ENCODE measurements around the gene DGLUCY.
A peak's percentile ranks its signal among the peaks of the same experiment; 100 is the strongest.

Gene DGLUCY

DNA sequence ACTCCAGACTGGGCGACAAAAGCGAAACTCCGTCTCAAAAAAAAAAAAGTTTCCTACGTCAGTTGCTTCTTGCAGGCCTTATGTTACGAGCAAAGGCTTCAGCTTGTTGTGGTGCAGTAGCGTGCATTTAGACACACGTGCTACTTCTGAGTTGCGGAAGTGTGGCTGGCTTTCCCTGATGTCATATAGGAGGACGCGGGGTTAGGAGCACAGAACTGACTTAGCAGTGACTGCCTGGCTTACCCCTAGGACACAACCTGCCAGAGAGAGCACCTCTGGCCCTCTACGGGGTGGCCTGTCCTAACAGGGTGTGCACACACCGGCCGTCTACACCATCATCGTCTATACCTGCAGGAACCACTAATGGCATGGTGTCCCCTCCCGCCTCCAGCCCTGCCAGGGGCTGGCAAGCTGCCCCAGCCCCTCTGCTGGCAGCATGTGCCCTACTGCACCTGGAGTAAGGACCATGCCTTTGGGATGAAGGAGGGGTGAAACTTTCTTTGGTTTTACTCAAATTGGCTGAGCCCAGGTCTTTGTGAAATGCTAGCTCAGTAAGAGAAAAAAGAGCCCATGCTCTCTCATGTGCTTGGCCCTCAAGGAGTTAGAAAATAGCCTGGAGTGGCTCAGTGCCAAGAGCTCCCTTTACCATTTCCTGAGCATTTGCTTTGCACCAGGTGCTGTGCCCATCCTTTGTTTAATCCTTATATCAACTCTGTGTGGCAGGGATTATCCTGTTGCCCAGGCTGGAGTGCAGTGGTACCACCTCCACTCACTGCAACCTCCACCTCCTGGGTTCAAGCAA, 132.4 kb downstream of the DGLUCY start:
- TF ChIP-seq CTCF (IDR thresholded peaks at IDR 0.05; ENCODE audit: low read depth, low read length, missing control alignments) = no peak
- no peak overlapping the region for H3K4me3 ChIP-seq (ENCODE audit: low read depth, low read length)
- no peak for DNase-seq (ENCODE audit: low read depth)

DNA sequence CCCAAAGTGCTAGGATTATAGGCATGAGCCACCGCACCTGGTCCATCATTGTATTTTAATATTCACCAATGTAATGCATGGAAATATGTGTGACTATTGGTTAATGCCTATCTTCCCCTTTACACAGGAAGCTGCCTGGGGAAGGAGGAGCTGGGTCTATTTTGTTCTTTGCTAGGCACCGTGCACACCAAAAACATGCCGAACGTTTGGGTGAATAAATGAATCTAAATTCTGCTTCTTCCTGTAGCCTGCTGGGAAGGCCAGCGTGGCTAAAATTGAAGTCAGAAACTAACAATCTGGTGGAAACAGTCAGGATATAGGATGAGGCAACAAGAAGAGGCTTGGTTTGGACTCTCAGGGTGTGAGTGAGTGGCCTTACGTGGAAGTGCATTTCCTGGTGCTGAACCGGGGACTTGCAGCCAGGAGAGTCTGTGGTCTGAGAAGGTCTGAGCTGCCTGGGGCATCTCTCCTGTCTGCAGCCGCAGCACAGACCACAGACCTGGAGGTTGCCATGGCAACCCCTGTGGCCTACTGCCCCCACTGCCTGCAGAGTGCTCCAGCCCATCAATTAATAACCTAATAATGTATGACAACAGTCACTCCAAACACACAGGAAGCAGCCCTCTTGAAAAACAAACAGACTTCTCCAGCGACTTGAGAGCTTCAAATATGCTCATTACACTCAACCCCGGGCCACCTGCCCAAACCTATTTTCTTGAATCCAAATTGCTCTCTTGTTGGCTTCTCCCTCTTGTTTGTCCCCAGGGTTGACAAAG, 136.2 kb downstream of the DGLUCY start:
- TF ChIP-seq CTCF (IDR thresholded peaks at IDR 0.05; ENCODE audit: low read depth, low read length, missing control alignments) = peak; percentile 14
- H3K4me3 ChIP-seq (ENCODE audit: low read depth, low read length) = no peak overlapping the region
- DNase-seq (ENCODE audit: low read depth) = peak; percentile 77

DNA sequence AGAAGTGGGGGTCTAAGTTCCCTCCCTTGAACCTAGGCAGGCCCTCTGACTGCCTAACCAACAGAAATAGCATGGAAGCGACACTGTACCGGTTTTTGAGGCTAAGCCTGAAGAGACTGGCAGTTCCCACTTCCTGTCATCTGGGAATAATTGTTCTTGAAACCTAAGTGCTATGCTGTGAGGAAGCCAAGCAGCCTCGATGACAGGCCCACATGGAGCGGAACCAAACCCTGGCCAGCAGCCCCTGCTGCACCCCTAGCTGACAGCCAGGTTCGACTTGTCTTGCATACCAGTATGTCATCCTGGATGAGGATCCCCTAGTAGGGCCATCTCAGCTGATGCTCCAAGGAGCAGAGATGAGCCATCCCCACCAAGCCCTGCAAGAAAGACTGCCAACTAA, 137.0 kb downstream of the DGLUCY start:
- no peak for DNase-seq (ENCODE audit: low read depth)
- TF ChIP-seq CTCF (IDR thresholded peaks at IDR 0.05; ENCODE audit: low read depth, low read length, missing control alignments) = no peak
- H3K4me3 ChIP-seq (ENCODE audit: low read depth, low read length) = no peak overlapping the region

GRCh38 chr14:91252871-91253794, 139.3 kb downstream of the DGLUCY start:
- H3K4me3 ChIP-seq (ENCODE audit: low read depth, low read length) = peak overlapping the region; percentile 51
- peak; percentile 20 for TF ChIP-seq CTCF (IDR thresholded peaks at IDR 0.05; ENCODE audit: low read depth, low read length, missing control alignments)
- no peak for DNase-seq (ENCODE audit: low read depth)

DNA sequence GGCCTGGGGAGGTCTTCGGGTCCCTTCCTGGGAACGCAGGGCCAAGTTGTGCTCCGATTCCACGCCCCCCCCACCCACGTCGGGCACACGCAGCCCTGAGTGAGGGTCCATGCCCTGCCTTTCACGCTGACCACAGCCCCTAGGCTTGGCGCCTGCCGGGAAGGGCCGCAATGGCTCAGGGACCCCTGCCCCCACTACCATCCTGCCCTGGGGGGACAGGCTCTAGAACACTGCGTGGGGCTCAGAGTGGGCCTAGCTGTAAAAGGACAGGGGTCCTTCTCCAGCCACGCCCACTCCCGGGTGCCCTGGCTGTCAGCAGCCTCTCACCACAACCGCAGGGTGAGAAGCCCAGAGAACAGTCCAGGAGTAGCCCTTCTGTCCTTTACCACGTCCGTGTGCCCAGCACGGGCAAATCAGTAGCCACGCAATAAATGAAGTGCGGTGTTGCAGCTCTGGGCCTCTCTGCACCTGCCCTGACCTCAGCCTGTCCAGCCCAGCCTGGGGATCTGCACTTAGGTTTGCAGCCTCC, 140.0 kb downstream of the DGLUCY start:
- no peak for DNase-seq (ENCODE audit: low read depth)
- peak overlapping the region; percentile 51 for H3K4me3 ChIP-seq (ENCODE audit: low read depth, low read length)
- no peak for TF ChIP-seq CTCF (IDR thresholded peaks at IDR 0.05; ENCODE audit: low read depth, low read length, missing control alignments)

GRCh38 chr14:91254461-91254860, 140.6 kb downstream of the DGLUCY start:
- DNase-seq (ENCODE audit: low read depth) = no peak
- no peak overlapping the region for H3K4me3 ChIP-seq (ENCODE audit: low read depth, low read length)
- no peak for TF ChIP-seq CTCF (IDR thresholded peaks at IDR 0.05; ENCODE audit: low read depth, low read length, missing control alignments)
